ENCODE results near the gene SLC12A5. TPM values are rescaled to one million over a fixed set of nuclear protein-coding genes. Genes with fewer than 3 reads are reported as not detected.

Gene SLC12A5
- total RNA-seq, 1 donor, result under 0.01 TPM

GRCh38 chr20:46020555-46020954 is 8.5 kb upstream of the SLC12A5 start:
- no peak overlapping the region for H3K4me3 ChIP-seq (ENCODE audit: low read depth, low read length)
- TF ChIP-seq CTCF (IDR thresholded peaks at IDR 0.05; ENCODE audit: insufficient read depth, low read depth, low read length), result no peak
- DNase-seq (ENCODE audit: low read depth), result no peak

GRCh38 chr20:46021361-46022359 is 7.4 kb upstream of the SLC12A5 start:
- H3K4me3 ChIP-seq (ENCODE audit: low read depth, low read length), result peak overlapping the region; percentile 57
- no peak for TF ChIP-seq CTCF (IDR thresholded peaks at IDR 0.05; ENCODE audit: insufficient read depth, low read depth, low read length)
- DNase-seq (ENCODE audit: low read depth), result peak; percentile 37

- DNase-seq (ENCODE audit: low read depth), result peak; percentile 22
- H3K4me3 ChIP-seq (ENCODE audit: low read depth, low read length), result peak overlapping the region; percentile 57
- TF ChIP-seq CTCF (IDR thresholded peaks at IDR 0.05; ENCODE audit: insufficient read depth, low read depth, low read length), result peak; percentile 73
These were observed 6.4 kb upstream of the SLC12A5 start for GRCh38 chr20:46022411-46023147.

- H3K4me3 ChIP-seq (ENCODE audit: low read depth, low read length), result no peak overlapping the region
- TF ChIP-seq CTCF (IDR thresholded peaks at IDR 0.05; ENCODE audit: insufficient read depth, low read depth, low read length), result no peak
- DNase-seq (ENCODE audit: low read depth), result no peak
These were observed 5.9 kb upstream of the SLC12A5 start for GRCh38 chr20:46023148-46023484.

GRCh38 chr20:46023999-46024398 is 5.0 kb upstream of the SLC12A5 start:
- DNase-seq (ENCODE audit: low read depth), result no peak
- TF ChIP-seq CTCF (IDR thresholded peaks at IDR 0.05; ENCODE audit: insufficient read depth, low read depth, low read length), result no peak
- no peak overlapping the region for H3K4me3 ChIP-seq (ENCODE audit: low read depth, low read length)

- no peak for DNase-seq (ENCODE audit: low read depth)
- no peak for TF ChIP-seq CTCF (IDR thresholded peaks at IDR 0.05; ENCODE audit: insufficient read depth, low read depth, low read length)
- H3K4me3 ChIP-seq (ENCODE audit: low read depth, low read length), result no peak overlapping the region
These were observed 3.6 kb upstream of the SLC12A5 start for GRCh38 chr20:46025376-46025783.

All from fibroblast of villous mesenchyme (primary cell).